Measurements from ENCODE around the gene SUFU.
"Not testable (repeated sequence)": the region's sequence is repeated elsewhere in the genome, so short reads cannot be mapped to it uniquely, and the experiment has no call there.

The SUFU gene

GRCh38 chr10:102497545-102497944 is 6.2 kb upstream of the SUFU start:
- DNase-seq (ENCODE audit: low read depth), result no peak
- H3K4me3 ChIP-seq (ENCODE audit: low read depth, low read length), result no peak overlapping the region
- TF ChIP-seq, protein P1, sequence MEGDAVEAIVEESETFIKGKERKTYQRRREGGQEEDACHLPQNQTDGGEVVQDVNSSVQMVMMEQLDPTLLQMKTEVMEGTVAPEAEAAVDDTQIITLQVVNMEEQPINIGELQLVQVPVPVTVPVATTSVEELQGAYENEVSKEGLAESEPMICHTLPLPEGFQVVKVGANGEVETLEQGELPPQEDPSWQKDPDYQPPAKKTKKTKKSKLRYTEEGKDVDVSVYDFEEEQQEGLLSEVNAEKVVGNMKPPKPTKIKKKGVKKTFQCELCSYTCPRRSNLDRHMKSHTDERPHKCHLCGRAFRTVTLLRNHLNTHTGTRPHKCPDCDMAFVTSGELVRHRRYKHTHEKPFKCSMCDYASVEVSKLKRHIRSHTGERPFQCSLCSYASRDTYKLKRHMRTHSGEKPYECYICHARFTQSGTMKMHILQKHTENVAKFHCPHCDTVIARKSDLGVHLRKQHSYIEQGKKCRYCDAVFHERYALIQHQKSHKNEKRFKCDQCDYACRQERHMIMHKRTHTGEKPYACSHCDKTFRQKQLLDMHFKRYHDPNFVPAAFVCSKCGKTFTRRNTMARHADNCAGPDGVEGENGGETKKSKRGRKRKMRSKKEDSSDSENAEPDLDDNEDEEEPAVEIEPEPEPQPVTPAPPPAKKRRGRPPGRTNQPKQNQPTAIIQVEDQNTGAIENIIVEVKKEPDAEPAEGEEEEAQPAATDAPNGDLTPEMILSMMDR (IDR thresholded peaks at IDR 0.05; ENCODE audit: insufficient read depth, low read depth, low read length, missing control alignments), result no peak

DNA sequence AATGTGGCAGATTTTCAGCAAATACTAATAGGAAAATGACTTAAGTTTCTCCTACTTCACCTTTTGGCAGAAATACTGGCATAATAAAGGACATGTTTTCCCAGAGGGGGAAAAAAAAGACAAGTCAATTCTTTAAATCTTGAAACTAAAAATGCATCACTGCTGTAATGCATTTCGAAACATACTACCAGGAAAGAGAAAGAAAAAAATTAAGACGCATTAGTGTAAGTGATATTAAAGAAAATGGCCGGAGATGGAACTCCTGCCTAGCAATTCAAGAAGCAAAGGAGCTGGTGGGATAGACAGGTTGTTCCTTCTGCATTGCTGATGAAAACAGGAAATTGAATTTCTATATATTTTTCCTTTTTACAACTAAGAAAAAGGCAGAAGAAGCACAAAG is 4.4 kb upstream of the SUFU start:
- H3K4me3 ChIP-seq (ENCODE audit: low read depth, low read length), result no peak overlapping the region
- DNase-seq (ENCODE audit: low read depth), result no peak

DNA sequence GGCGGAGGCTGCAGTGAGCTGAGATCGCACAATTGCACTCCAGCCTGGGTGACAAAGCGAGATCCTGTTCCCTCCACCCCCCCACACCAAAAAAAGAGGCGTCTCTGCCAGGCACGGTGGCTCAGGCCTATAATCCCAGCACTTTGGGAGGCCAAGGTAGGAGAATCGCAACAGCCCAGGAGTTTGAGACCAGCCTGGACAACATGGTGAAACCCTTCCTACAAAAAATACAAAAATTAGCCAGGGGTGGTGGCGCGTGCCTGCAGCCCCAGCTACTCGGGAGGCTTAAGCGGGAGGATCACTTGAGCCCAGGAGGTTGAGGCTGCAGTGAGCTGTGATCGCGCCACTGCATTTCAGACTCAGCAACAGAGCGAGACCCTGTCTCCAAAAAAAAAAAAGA is 3.1 kb upstream of the SUFU start:
- not testable (repeated sequence) for H3K4me3 ChIP-seq (ENCODE audit: low read depth, low read length); DNase-seq (ENCODE audit: low read depth)

More for the DNA sequence above, 4.4 kb upstream of the SUFU start:
- TF ChIP-seq, protein P1 (IDR thresholded peaks at IDR 0.05; ENCODE audit: insufficient read depth, low read depth, low read length, missing control alignments), result no peak

DNA sequence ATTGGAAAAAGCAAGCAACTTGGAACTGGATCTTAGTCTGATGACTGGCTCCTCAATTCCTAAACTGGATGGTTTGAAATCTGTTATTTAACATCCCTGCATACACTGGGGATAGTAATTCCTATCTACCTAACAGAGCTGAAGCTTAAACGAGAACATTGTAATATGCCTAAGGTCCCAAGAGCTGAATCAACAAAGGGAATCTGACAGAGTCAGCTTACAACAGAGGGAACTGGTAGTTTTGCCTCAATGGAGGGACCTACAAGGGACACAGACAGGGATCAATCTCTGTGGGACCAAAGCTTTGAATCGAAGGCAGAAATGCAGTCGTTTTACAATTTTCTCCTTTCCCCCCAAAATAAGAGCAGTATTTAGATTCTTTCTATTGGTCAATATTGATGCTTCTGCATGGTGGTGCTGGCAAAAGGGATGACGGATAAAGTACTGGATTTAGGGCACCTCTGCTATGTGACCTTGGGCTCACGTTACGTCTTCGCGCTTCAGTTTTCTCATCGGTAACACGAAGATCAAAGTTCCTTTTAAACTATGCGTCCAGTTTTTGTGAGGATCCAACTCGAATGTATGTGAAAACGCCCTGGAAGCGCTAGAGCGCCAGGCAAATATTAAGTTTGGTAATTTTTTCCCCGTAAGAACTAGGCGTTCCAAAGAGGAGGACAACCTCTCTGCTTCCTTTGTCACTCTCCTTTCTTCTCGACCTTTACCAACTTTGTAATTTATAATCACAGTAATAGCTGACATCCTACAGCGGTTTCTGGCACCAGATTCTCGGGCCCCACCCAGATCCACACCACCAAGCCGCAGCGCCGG is 2.4 kb upstream of the SUFU start:
- no peak for DNase-seq (ENCODE audit: low read depth)
- TF ChIP-seq, protein P1 (IDR thresholded peaks at IDR 0.05; ENCODE audit: insufficient read depth, low read depth, low read length, missing control alignments), result no peak
- H3K4me3 ChIP-seq (ENCODE audit: low read depth, low read length), result peak overlapping the region; percentile 92

GRCh38 chr10:102502029-102502336 is 1.8 kb upstream of the SUFU start:
- DNase-seq (ENCODE audit: low read depth), result peak; percentile 99
- TF ChIP-seq, protein P1 (IDR thresholded peaks at IDR 0.05; ENCODE audit: insufficient read depth, low read depth, low read length, missing control alignments), result no peak
- H3K4me3 ChIP-seq (ENCODE audit: low read depth, low read length), result peak overlapping the region; percentile 92

GRCh38 chr10:102502337-102503151 is 1.2 kb upstream of the SUFU start, which contains the start of gene ACTR1A:
Gene ACTR1A, minus strand, starts transcription at chr10:102502712. Its CDS starts 65 bp downstream, at chr10:102502647.
- H3K4me3 ChIP-seq (ENCODE audit: low read depth, low read length), result peak within 1 kb of the TSS; percentile 92
- peak; percentile 99 for DNase-seq (ENCODE audit: low read depth)
- TF ChIP-seq, protein P1 (IDR thresholded peaks at IDR 0.05; ENCODE audit: insufficient read depth, low read depth, low read length, missing control alignments), result no peak

DNA sequence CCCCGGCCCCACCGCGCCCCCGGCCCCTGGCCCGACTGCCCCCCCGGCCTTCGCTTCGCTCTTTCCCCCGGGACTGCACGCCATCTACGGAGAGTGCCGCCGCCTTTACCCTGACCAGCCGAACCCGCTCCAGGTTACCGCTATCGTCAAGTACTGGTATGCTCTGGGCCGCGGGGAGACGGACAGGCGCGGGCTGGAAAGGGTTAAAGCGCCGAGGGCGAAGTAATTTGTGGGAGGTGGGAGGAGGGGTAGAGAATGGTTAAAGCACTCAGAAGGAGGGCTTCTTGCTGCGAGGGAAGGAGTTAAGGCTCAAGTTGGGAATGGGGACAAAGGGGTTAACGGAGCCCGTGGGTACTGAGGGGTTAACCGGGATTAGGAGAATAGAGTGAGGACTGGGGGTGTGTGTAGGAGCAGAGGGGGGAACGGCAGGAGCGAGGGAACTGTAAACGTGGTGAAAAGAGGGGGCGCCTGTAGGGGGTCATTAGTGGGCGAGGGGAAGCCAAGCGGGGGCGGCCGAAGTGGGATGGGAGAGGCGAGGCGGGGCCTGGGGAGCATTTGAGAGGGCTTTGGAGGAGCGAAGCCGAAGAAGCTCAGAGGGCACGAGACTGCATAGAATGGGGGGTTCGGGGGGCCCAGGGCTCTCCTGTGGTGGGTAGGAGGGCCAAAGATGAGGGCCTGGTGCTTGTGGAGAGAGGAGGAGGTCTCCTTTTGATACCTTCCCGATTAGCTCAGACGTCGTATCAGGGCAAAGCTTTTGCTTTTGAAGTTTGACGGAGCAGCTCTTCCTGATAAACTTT is 605 bp downstream of the SUFU start:
- peak overlapping the region; percentile 96 for H3K4me3 ChIP-seq (ENCODE audit: low read depth, low read length)
- peak; percentile 43 for DNase-seq (ENCODE audit: low read depth)
- TF ChIP-seq, protein P1 (IDR thresholded peaks at IDR 0.05; ENCODE audit: insufficient read depth, low read depth, low read length, missing control alignments), result no peak
